H1 (cell line): Measurements from ENCODE around the gene ADGRV1. TPM values are rescaled to one million over a fixed set of nuclear protein-coding genes. Genes with fewer than 3 reads are reported as not detected.

Source experiments
- CTCF ChIA-PET: fragments of 300-600 bp; sonication (Branson Sonifier 250); formaldehyde crosslinking; loops from one replicate; lab custom pipeline; 2021; ENCODE audit not compliant: partially characterized antibody; lab: Charles Lee
- POLR2A ChIA-PET: fragments of 300-600 bp; sonication (Branson Sonifier 250); formaldehyde crosslinking; loops from one replicate; lab custom pipeline; 2021; ENCODE audit warnings: inconsistent platforms; ENCODE audit not compliant: partially characterized antibody; lab: Charles Lee
- DNase-seq, 2 experiments: peaks; one replicate each; pipeline versions ENCODE4 v3.0.0 to v3.0.0-alpha.2; 2010 to 2022; ENCODE audit warnings: low spot score in 2 of 2, low read depth in 1 of 2, mixed read lengths in 1 of 2
- FAIRE-seq: peaks from 2 replicates; lab custom pipeline; 2011; peaks lifted over from hg19 to GRCh38; lab: Jason Lieb, UNC
- H2AFZ ChIP-seq: 2 replicates; pipeline ENCODE4 v1.8.1; 2012; ENCODE audit warnings: low read length, inconsistent platforms
- H2AK5ac ChIP-seq: 2 replicates; pipeline ENCODE4 v1.6.1; 2013; ENCODE audit warnings: low read depth, low read length
- H2BK120ac ChIP-seq: replicated peaks from 2 replicates; pipeline ENCODE3; 2013; ENCODE audit warnings: low read depth, low read length, inconsistent platforms
- H2BK12ac ChIP-seq: 2 replicates; pipeline ENCODE4 v1.6.1; 2013; ENCODE audit warnings: low read depth, low read length
- H2BK15ac ChIP-seq: 2 replicates; pipeline ENCODE4 v1.6.1; 2013; ENCODE audit warnings: low read length
- H2BK20ac ChIP-seq: 2 replicates; pipeline ENCODE4 v1.6.1; 2013; ENCODE audit warnings: low read length
- H2BK5ac ChIP-seq: 2 replicates; pipeline ENCODE4 v1.6.1; 2013; ENCODE audit warnings: low read depth, low read length
- H3K14ac ChIP-seq: 2 replicates; pipeline ENCODE4 v1.6.1; 2013; ENCODE audit warnings: inconsistent platforms; ENCODE audit not compliant: insufficient read length
- H3K18ac ChIP-seq: 2 replicates; pipeline ENCODE4 v1.6.1; 2013; ENCODE audit warnings: low read length; ENCODE audit errors: extremely low read depth
- H3K23ac ChIP-seq: 2 replicates; pipeline ENCODE4 v1.6.1; 2013; ENCODE audit warnings: inconsistent platforms; ENCODE audit not compliant: insufficient read length
- H3K23me2 ChIP-seq: 2 replicates; pipeline ENCODE4 v1.6.1; 2013; ENCODE audit warnings: low read depth, low read length
- H3K27ac ChIP-seq: 2 replicates; pipeline ENCODE4 v1.6.1; 2011; ENCODE audit warnings: low read depth, low read length, inconsistent platforms
- H3K27me3 ChIP-seq, 4 experiments: replicated peaks in 1 of 4; 1 replicate in 1 of 4; 2 replicates in 3 of 4; pipeline versions ENCODE4 v1.6.1 to v1.8.1; 2011 to 2013; ENCODE audit warnings: low read length in 3 of 4, mild to moderate bottlenecking in 3 of 4, inconsistent platforms in 2 of 4, mixed read lengths in 2 of 4, moderate library complexity in 1 of 4; ENCODE audit not compliant: control insufficient read depth in 3 of 4, insufficient read depth in 3 of 4; ENCODE audit errors: extremely low read depth in 1 of 4
- H3K36me3 ChIP-seq, 4 experiments: 2 replicates each; pipeline versions ENCODE4 v1.6.1 to v1.8.1; 2011 to 2013; ENCODE audit warnings: mild to moderate bottlenecking in 4 of 4, low read length in 3 of 4, moderate library complexity in 2 of 4, control low read depth in 1 of 4, inconsistent platforms in 1 of 4; ENCODE audit not compliant: insufficient read depth in 4 of 4, control insufficient read depth in 2 of 4
- H3K4ac ChIP-seq: replicated peaks from 2 replicates; pipeline ENCODE3; 2013; ENCODE audit warnings: low read length, low read depth, mixed read lengths, inconsistent platforms; ENCODE audit not compliant: insufficient read length
- H3K4me1 ChIP-seq, 4 experiments: replicated peaks in 1 of 4; 1 replicate in 1 of 4; 2 replicates in 3 of 4; pipeline versions ENCODE4 v1.6.1 to v1.8.1; 2011 to 2013; ENCODE audit warnings: low read length in 3 of 4, inconsistent platforms in 2 of 4, mixed read lengths in 1 of 4; ENCODE audit not compliant: insufficient read depth in 4 of 4, control insufficient read depth in 3 of 4
- H3K4me2 ChIP-seq, 2 experiments: 2 replicates each; pipeline versions ENCODE4 v1.6.1 to v1.8.1; 2011 to 2013; ENCODE audit warnings: low read depth in 2 of 2, low read length in 2 of 2, control low read depth in 1 of 2, inconsistent platforms in 1 of 2, mild to moderate bottlenecking in 1 of 2; ENCODE audit not compliant: insufficient read depth in 1 of 2
- H3K4me3 ChIP-seq, 4 experiments: fragments of 200-600, 300-600 bp in 1 of 4; sonication (generic), shearing (Covaris generic), sonication (Bioruptor Twin) in 1 of 4; 2 replicates each; pipeline versions ENCODE4 v1.5.1 to v1.8.1; 2011 to 2016; ENCODE audit warnings: low read length in 4 of 4, low read depth in 3 of 4, control low read depth in 2 of 4, inconsistent platforms in 2 of 4, mild to moderate bottlenecking in 2 of 4, mixed read lengths in 1 of 4, moderate library complexity in 1 of 4; ENCODE audit not compliant: insufficient read depth in 2 of 4; ENCODE audit errors: extremely low read depth in 1 of 4
- H3K56ac ChIP-seq: replicated peaks from 2 replicates; pipeline ENCODE3; 2013; ENCODE audit warnings: low read depth, mild to moderate bottlenecking, mixed read lengths, low read length, inconsistent platforms; ENCODE audit not compliant: insufficient read length
- H3K79me1 ChIP-seq: 2 replicates; pipeline ENCODE4 v1.6.1; 2013; ENCODE audit warnings: low read depth, low read length, control low read depth
- H3K79me2 ChIP-seq, 2 experiments: 2 replicates each; pipeline versions ENCODE4 v1.6.1 to v1.8.1; 2012 to 2013; ENCODE audit warnings: low read length in 2 of 2, mild to moderate bottlenecking in 2 of 2, inconsistent platforms in 1 of 2; ENCODE audit not compliant: insufficient read depth in 2 of 2, control insufficient read depth in 1 of 2
- H3K9ac ChIP-seq, 4 experiments: replicated peaks in 1 of 4; 1 replicate in 1 of 4; 2 replicates in 3 of 4; pipeline versions ENCODE4 v1.6.1 to v1.8.1; 2011 to 2013; ENCODE audit warnings: low read depth in 3 of 4, low read length in 3 of 4, control low read depth in 2 of 4, mild to moderate bottlenecking in 2 of 4, moderate library complexity in 2 of 4, inconsistent platforms in 1 of 4; ENCODE audit errors: extremely low read depth in 1 of 4
- H3K9me3 ChIP-seq, 2 experiments: 2 replicates each; pipeline versions ENCODE4 v1.6.1 to v1.8.1; 2012 to 2013; ENCODE audit warnings: mild to moderate bottlenecking in 2 of 2, moderate library complexity in 2 of 2, control low read depth in 1 of 2, inconsistent platforms in 1 of 2, low read depth in 1 of 2, low read length in 1 of 2, mixed read lengths in 1 of 2; ENCODE audit not compliant: insufficient read depth in 2 of 2
- H4K20me1 ChIP-seq, 2 experiments: replicated peaks in 1 of 2; 2 replicates each; pipeline versions ENCODE3 to v1.8.1; 2011 to 2013; ENCODE audit warnings: inconsistent platforms in 2 of 2, low read length in 2 of 2, mild to moderate bottlenecking in 1 of 2; ENCODE audit not compliant: insufficient read depth in 2 of 2, control insufficient read depth in 1 of 2
- H4K5ac ChIP-seq: 2 replicates; pipeline ENCODE4 v1.6.1; 2013; ENCODE audit warnings: low read length, low read depth, mixed read lengths, inconsistent platforms; ENCODE audit not compliant: insufficient read length
- H4K8ac ChIP-seq: 2 replicates; pipeline ENCODE4 v1.8.0; 2013; ENCODE audit warnings: mild to moderate bottlenecking, moderate library complexity, low read length, inconsistent platforms; ENCODE audit not compliant: insufficient read depth; ENCODE audit errors: extremely low read depth
- H4K91ac ChIP-seq: replicated peaks from 2 replicates; pipeline ENCODE3; 2013; ENCODE audit warnings: low read length, mixed read lengths, inconsistent platforms; ENCODE audit not compliant: insufficient read length
- ATF2 ChIP-seq: IDR thresholded peaks from 2 replicates; pipeline ENCODE4 v1.6.1; 2012; ENCODE audit warnings: low read length, inconsistent platforms
- BRCA1 ChIP-seq: IDR thresholded peaks from 2 replicates; pipeline ENCODE4 v1.6.1; 2012; ENCODE audit warnings: low read depth, low read length, improper control_type of control experiment
- CHD1 ChIP-seq: IDR thresholded peaks from 2 replicates; pipeline ENCODE4 v1.6.1; 2012; ENCODE audit warnings: low read depth, low read length, improper control_type of control experiment
- EP300 ChIP-seq, 2 experiments: IDR thresholded peaks; 1 replicate in 1 of 2; 2 replicates in 1 of 2; pipeline ENCODE4 v1.6.1; 2011 to 2012; ENCODE audit warnings: low read depth in 2 of 2, low read length in 2 of 2, mild to moderate bottlenecking in 2 of 2, borderline replicate concordance in 1 of 2, inconsistent platforms in 1 of 2, moderate library complexity in 1 of 2
- GTF2F1 ChIP-seq: IDR thresholded peaks from 2 replicates; pipeline ENCODE4 v1.6.1; 2012; ENCODE audit warnings: low read depth, low read length, improper control_type of control experiment, borderline replicate concordance
- JUN ChIP-seq: IDR thresholded peaks from 2 replicates; pipeline ENCODE4 v1.6.1; 2011; ENCODE audit warnings: low read depth, mild to moderate bottlenecking, improper control_type of control experiment, low read length
- NANOG ChIP-seq: IDR thresholded peaks from 2 replicates; pipeline ENCODE4 v1.6.1; 2011; ENCODE audit warnings: low read length, low read depth, mild to moderate bottlenecking, inconsistent platforms; ENCODE audit not compliant: insufficient read depth, poor library complexity, severe bottlenecking
- SIN3A ChIP-seq, 2 experiments: IDR thresholded peaks in 1 of 2; conservative IDR thresholded peaks in 1 of 2; 2 replicates each; pipeline ENCODE4 v1.6.1; 2011 to 2012; ENCODE audit warnings: low read length in 2 of 2, improper control_type of control experiment in 1 of 2, low read depth in 1 of 2, mild to moderate bottlenecking in 1 of 2
- SP2 ChIP-seq: IDR thresholded peaks from 2 replicates; pipeline ENCODE4 v1.6.1; 2012; ENCODE audit warnings: mild to moderate bottlenecking, low read length, inconsistent platforms
- TBP ChIP-seq: IDR thresholded peaks from 2 replicates; pipeline ENCODE4 v1.6.1; 2011; ENCODE audit warnings: low read depth, low read length, improper control_type of control experiment
- ZNF274 ChIP-seq: IDR thresholded peaks from 2 replicates; pipeline ENCODE4 v1.7.0; 2012; ENCODE audit warnings: low read length, borderline replicate concordance; ENCODE audit errors: extremely low read depth
- WGBS, 2 experiments: shearing (Covaris generic) in 1 of 2; methylation state at CpG; one replicate each; pipeline versions ENCODE4 v1.1.6 to v1.1.7; 2013 to 2015; ENCODE audit warnings: low lambda C conversion rate in 2 of 2, mixed read lengths in 2 of 2, inconsistent platforms in 1 of 2, low coverage in 1 of 2, missing lambda C conversion rate in 1 of 2; ENCODE audit not compliant: insufficient replicate concordance in 2 of 2, insufficient coverage in 1 of 2, insufficient read length in 1 of 2; ENCODE audit errors: extremely low coverage in 1 of 2, missing lambda C conversion rate in 1 of 2; 5-methylcytosine and 5-hydroxymethylcytosine counted together
- polyA plus RNA-seq, 7 experiments: library from polyadenylated mRNA; depleted of rRNA in 3 of 7; stranded (reverse) in 5 of 7; unstranded in 2 of 7; fragments of >200 nt in 5 of 7; fragments of 200-250 nt in 2 of 7; gene quantifications; 1 replicate in 5 of 7; 2 replicates in 1 of 7; 4 replicates in 1 of 7; pipeline versions ENCODE4 v1.2.1 to v1.2.3, GENCODE V29; 2011 to 2013; ENCODE audit warnings: missing spikeins in 2 of 7, mixed read lengths in 2 of 7
- total RNA-seq: library from RNA; stranded (reverse); fragmentation: NEBNext Ultra II Directional; extraction: Animal tissue kit (Norgen Biotek cat#: 25700); gene quantifications from 2 replicates; pipeline ENCODE4 v1.2.1, GENCODE V29; 2021

The ADGRV1 gene
- total and polyA plus RNA-seq, 2 of the 8 experiments (the other 6 are each of a cell fraction or from before 2014, with no cell fraction given), result 53.1 to 62.2 TPM

GRCh38 chr5:90899014-90899604 is 340.5 kb downstream of the ADGRV1 start:
- 100% methylated on average over 2 of the region's 2 CpGs; no CpG with 5 or more reads in 1 of the 2 experiments for WGBS, 2 experiments
- POLR2A ChIA-PET, result interaction anchor here (1.0 kb wide), 1 partner anchor 11 kb away, joined by 5 read pairs; no protein-coding TSS in a partner anchor
- H3K56ac ChIP-seq, result no peak overlapping the region
- CTCF ChIA-PET, result interaction anchor here (0.9 kb wide), 1 partner anchor 32 kb away, joined by 3 read pairs; no protein-coding TSS in a partner anchor
- no peaks in the 10 kb centered on the region for H3K23me2 ChIP-seq
- H2BK5ac ChIP-seq, result no peak overlapping the region
- no peak overlapping the region for H3K18ac ChIP-seq
- H3K9me3 ChIP-seq, result no peaks in the 10 kb centered on the region
- H4K5ac ChIP-seq, result no peak overlapping the region
- H4K91ac ChIP-seq, result no peak overlapping the region
- H3K79me2 ChIP-seq, result no peaks in the 10 kb centered on the region
- no peaks in the 10 kb centered on the region for H4K20me1 ChIP-seq
- no peak overlapping the region for H3K23ac ChIP-seq
- H3K4me2 ChIP-seq, result no peak overlapping the region
- 0 out of 7 replicates have a peak, but pooled peaks cover 0 to 2% (median 0%) of the 10 kb centered on the region in 4 experiments for H3K4me1 ChIP-seq
- H3K9ac ChIP-seq, result no peak overlapping the region
- H2AK5ac ChIP-seq, result no peak overlapping the region
- no peak overlapping the region for H3K14ac ChIP-seq
- DNase-seq (no peak), FAIRE-seq (no peak)
- no peaks in the 10 kb centered on the region for H3K79me1 ChIP-seq
- H3K27ac ChIP-seq, result no peak overlapping the region; the same call in 1 of the 2 replicates
- H2BK120ac ChIP-seq, result no peak overlapping the region
- no peak overlapping the region for H2BK20ac ChIP-seq
- no peak overlapping the region for H2BK15ac ChIP-seq
- no peak overlapping the region for H4K8ac ChIP-seq
- H2AFZ ChIP-seq, result no peak overlapping the region
- no peaks in the 10 kb centered on the region; a peak in 2 of 8 replicates for H3K36me3 ChIP-seq
- no peak overlapping the region for H2BK12ac ChIP-seq
- no peak overlapping the region for H3K4ac ChIP-seq
- H3K4me3 ChIP-seq, result no peak overlapping the region
- no peaks in the 10 kb centered on the region for H3K27me3 ChIP-seq
- TF ChIP-seq GTF2F1 (no peak), SP2 (no peak), EP300 (IDR thresholded peaks at IDR 0.05; ENCODE audit: borderline replicate concordance in 1 of 2, low read depth in 2 of 2, low read length in 2 of 2) (no peak), TBP (no peak), SIN3A (conservative IDR thresholded peaks at IDR 0.05 in 1 of 2, IDR thresholded peaks at IDR 0.05 in 1 of 2; ENCODE audit: low read depth in 1 of 2, low read length in 2 of 2) (no peak), CHD1 (no peak), ZNF274 (no peak), NANOG (no peak), ATF2 (no peak), BRCA1 (no peak), JUN (no peak)
